Fibroblast of skin of scalp (primary cell): Measurements from ENCODE around the gene ALDH3A2.
"Not testable (repeated sequence)": the region's sequence is repeated elsewhere in the genome, so short reads cannot be mapped to it uniquely, and the experiment has no call there.

Experiments
- DNase-seq: peaks from one replicate; pipeline ENCODE4 v3.0.0-alpha.2; 2013

Gene ALDH3A2

DNA sequence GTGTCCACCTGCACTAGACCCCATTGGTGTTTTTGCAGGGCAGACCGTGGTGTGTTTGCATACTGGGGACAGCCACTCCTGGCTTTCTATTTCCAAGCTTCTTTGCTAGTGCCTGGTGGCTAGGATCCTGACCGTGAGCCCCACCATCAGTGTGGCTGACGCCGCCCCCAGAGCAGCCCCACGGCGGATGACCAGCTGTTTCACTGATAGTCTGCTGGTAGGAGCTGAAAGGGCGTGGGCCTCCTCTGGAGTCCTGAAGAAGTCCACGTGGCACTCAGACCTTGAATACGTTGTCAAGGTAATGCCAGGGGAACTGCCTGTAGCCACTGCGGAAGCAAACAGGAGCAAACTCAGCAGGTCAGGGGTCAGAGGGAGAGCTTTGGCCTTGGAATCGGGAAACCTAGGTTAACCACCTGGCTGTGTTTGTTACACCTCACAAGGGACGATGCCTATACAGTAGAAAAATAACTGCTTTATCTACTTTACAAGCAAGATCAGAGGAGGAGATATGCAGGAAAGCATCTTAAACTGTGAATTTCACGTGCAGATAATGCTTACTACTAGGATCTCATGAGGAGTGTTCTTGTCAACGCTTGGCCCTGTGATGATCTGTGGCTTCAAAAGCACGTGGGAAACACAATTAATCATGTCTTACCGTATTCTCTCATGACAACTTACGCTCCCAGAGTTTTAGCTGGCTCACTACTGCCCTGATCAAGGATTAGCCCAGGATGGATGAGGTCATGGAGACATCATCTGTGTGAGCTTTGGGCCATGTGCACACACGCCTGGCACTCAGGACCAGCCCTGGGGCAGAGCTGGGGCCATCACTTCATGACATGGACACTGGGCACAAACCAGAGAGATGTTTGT, 30.3 kb downstream of the ALDH3A2 start:
- no peak for DNase-seq

- no peak for DNase-seq
Measured at GRCh38 chr17:19683117-19683516, 34.6 kb downstream of the ALDH3A2 start.

DNA sequence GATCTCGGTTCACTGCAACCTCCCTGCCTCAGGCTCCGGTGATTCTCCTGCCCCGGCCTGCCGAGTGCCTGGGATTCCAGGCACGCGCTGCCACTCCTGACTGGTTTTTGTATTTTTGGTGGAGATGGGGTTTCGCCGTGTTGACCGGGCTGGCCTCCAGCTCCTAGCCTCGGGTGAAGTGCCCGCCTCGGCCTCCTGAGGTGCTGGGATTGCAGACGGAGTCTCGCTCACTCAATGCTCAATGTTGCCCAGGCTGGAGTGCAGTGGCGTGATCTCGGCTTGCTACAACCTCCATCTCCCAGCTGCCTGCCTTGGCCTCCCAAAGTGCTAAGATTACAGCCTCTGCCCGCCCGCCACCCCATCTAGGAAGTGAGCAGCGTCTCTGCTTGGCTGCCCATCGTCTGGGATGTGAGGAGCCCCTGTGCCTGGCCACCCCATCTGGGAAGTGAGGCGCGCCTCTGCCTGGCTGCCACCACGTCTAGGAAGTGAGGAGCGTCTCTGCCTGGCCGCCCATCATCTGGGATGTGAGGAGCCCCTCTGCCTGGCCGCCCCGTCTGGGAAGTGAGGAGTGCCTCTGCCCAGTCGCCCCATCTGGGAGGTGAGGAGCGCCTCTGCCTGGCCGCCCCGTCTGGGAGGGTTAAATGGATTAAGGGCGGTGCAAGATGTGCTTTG, 36.5 kb downstream of the ALDH3A2 start:
- not testable (repeated sequence) for DNase-seq

DNA sequence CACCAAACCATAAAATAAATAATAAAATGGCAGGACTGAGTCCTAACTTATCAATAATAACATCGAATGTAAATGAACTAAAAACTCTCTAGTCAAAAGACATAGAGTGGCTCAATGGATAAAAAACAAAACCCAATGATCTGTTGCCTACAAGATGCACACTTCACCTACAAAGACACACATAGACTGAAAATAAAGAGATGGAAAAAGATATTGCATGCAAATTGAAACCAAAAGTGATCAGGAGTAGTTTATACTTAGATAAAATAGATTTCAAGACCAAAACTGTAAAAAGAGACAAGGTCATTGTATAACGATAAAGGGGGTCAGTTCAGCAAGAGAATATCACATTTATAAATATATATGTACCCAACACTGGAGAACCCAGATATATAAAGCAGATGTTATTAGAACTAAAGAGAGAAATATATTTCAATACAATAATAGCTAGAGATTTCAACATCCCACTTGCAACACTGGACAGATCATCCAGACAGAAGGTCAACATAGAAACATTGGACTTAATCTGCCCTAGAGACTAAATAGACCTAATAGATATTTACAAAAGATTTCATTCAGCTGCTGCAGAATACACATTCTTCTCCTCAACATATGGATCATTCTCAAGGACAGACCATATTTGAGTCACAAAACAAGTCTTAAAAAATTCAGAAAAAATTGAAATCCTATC, 38.0 kb downstream of the ALDH3A2 start:
- DNase-seq, result no peak

DNA sequence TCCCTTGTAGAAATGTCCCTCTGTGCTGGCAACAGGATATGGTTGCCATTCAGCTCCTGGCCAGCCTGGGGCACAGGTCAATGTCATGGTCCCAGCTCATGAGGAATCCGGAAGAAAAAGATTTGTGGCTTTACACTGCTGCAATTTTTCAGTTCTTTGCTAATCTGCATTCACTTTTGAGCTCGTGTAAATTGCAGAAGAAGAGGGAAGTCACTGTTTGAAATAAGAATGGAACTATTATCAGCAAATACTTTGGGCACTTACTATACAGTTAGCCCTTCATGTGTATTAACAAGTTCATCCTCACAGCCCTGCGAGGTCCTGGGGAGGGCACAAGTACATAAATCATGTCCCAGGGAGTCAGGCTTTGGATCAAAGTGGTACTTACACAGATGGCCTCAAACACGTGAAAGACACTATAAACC, 53.7 kb downstream of the ALDH3A2 start:
- no peak for DNase-seq

- DNase-seq, result no peak
Measured at GRCh38 chr17:19703106-19703827, 54.7 kb downstream of the ALDH3A2 start.

DNA sequence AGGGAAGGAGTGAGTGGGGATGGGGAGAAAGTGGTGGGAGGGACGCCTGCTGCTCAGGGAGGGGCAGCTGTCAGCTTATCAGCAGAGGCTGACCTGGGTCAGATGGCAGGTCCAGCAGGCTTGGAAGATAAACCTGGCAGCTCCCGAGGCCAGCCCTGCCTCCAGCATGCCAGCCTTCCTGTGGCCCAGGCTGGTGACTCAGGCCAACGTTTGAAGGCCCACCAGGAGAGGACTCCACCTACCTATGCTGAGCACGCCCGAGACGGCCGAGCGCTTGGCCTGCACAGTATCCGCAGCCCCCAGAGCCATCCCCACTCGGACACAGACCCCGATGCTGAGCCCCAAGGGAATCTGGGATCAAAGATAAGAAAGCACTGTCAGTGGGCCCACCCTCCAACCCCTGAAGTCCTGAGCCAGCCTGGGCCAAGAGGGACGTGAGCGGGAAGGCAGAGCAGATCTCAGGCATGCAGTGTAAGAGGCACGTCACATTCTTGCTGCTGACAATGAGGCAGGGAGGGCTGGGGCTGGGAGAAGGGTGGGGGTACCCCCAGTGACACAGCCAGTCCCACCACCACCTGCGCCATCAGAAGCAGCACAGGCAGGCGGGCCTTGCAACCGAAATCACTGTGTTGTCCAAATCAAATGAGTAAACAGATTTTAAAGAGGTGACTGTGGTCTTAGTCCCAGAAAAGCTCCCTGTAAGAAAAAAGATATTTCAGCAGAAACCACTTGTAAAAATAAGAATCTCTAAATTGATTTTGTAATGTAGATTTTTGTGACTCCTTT, 55.5 kb downstream of the ALDH3A2 start:
- no peak for DNase-seq

DNA sequence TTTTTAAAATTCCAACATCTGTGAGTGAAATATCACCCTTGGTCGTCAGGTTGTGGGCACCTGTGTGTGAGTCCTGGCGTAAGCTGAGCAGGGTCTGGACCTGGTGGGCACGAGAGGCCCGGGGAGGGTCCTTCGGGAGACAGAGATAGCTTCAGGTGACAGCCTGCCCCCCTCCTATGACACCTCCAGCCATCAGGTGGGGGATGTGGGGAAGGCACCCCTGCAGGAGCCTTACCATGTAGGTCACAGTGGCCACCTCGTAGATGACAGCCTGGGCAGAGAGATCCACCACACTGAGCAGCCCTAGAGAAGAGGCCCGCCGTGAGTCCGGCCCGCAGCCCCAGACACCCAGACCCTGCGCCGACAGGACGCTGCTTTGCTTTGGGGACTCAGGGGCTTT, 56.6 kb downstream of the ALDH3A2 start:
- no peak for DNase-seq

DNA sequence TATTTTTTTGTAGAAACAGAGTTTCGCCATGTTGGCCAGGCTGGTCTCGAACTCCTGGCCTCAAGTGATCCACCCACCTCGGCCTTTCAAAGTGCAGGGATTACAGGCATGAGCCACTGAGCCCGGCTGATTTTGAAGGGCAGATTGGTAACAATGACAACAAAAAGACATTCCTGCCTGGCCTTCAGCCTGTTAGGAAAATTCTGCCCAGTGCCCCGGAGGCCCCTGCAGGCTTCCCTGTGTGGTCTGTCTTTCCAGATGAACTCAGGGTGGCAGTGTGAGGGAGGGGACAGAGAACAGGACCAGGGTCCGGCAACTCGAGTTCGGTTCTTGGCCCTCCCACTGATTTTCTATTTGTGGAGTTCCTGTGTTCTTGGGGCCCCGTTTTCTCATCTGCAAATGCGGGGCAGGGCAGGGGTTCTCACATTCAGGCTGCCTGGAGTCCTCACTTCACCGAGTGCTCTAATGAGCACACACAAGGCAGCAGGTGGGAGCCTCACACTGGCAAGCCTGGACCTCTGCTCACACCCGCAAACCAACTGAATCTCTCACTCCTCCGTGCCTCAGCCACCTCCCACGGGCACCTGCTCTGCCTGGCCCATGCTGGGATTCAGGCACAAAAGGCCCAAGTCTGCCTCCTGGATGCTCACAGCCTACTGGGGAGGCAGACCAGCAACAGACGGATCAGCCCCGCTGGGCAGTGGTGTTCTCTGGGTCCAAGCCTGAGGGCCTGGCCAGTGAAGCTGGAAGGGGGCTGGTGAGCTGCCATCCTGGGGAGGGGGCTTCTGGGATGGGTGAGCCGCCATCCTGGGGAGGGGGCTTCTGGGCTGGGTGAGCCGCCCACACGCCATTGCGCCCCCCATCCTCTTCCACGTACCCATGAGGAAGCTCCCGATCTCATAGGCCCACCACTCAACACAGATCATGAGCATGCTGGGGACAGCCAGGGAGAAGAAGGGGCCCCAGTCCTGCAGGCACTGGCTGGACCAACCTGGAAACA, 57.5 kb downstream of the ALDH3A2 start:
- no peak for DNase-seq

GRCh38 chr17:19706791-19707727, 58.5 kb downstream of the ALDH3A2 start:
- DNase-seq, result no peak

DNA sequence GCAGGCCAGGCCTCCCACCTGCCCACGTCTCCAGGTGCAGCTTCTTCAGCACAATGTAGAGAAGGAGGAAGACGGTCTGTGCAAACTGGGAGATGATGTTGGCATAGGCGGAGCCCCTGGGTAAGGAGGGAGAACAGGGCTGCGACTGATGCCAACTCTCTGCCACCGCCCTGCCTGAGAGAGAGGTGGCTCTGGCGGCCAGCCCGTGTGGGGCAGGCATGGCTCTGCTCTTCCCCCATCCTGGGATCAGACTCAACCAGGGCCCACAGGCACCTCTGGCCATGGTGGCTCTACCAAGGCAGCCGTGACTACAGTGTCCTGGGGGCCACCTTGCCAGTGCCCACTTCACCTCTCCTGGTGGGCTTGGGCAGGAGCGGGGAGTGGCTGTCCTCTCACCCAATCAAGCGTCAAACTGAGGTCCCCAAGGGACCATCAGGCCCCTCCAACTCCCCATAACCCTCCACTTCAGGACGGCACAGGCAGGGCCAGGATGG, 59.2 kb downstream of the ALDH3A2 start:
- DNase-seq, result no peak

GRCh38 chr17:19708431-19709175, 60.1 kb downstream of the ALDH3A2 start:
- DNase-seq, result no peak

DNA sequence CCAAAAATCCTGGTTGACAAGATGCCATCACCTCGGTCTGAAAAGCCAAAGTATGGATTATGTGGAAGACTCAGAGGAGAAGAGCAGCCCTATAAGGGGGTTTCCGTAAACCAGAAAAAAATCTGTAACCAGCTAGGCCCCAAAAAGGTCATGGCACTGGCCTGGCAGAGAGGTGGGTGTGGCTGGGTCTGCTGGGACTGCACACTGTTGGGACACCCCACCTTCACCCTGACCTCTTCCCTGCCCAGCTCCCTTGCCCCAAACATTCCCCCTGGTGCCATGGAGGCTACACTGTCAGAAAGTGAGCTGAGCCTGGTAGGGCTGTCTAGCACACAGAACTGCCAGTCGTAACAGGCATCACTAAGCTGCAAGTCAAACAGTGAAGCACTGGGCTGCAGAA, 61.3 kb downstream of the ALDH3A2 start:
- no peak for DNase-seq

- DNase-seq, result no peak
Measured at GRCh38 chr17:19712436-19713004, 64.0 kb downstream of the ALDH3A2 start.

GRCh38 chr17:19713462-19713861, 64.9 kb downstream of the ALDH3A2 start:
- no peak for DNase-seq

GRCh38 chr17:19713901-19714361, 65.4 kb downstream of the ALDH3A2 start:
- no peak for DNase-seq

DNA sequence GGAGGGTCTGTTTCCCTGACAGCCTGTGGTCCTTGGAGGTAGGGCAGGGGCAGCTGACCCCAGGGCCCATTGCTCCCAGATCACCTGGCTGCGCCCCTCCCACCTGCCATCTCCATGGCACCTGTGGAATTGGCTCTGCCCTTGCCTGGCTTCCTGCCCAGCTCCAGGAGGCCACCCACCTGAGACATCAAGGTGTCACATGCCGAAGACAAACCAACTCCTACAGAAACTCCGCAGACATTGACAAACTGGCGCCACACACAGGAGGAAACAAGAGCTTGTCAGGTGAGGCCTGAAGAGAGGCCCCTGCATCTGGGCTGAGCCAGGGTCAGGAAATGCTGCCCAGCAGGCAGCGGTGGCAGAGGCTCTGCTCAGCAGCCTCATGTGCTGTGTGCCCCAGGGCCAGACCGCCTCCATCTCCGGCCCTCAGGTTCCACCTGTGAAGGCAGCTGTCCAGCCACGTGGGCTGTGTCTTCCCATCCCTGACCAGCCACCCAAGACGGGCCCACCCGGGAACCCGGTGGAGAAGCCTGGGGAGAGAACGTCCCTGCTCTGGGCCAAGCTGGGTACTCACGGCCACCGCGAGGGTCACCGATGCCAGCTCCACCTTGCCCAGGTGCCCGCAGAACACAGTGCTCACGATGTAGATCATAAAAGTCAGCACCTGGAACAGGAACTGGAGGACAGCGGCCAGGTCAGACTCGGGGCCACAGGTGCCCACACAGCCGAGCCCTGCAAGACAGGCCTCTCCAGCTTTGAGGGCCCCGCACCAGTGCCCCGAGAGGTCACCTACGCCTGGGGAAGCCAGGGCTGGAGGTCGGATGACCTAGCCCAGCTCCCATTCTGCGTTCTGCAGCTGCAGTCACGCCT, 66.2 kb downstream of the ALDH3A2 start:
- DNase-seq, result no peak
